DOHH2 (cell line): ENCODE measurements around the gene GNG4.

Experiments used
- H3F3A ChIP-seq: fragments of 200-600 bp; sonication (generic), shearing (Covaris generic); 2 replicates; pipeline ENCODE4 v1.6.0; 2016; ENCODE audit warnings: antibody characterized with exemption, mild to moderate bottlenecking; ENCODE audit not compliant: control insufficient read depth, insufficient read depth
- H3K27ac ChIP-seq: fragments of 200-600 bp; sonication (generic); 2 replicates; pipeline ENCODE4 v1.5.1; 2014; ENCODE audit warnings: low read depth, mild to moderate bottlenecking, low read length, moderate library complexity
- H3K27me3 ChIP-seq: fragments of 200-600 bp; sonication (generic); 2 replicates; pipeline ENCODE4 v1.6.1; 2014; ENCODE audit warnings: mild to moderate bottlenecking, low read length, mixed read lengths; ENCODE audit not compliant: control insufficient read depth
- H3K36me3 ChIP-seq: fragments of 200-600 bp; sonication (generic); 2 replicates; pipeline ENCODE4 v1.6.1; 2014; ENCODE audit warnings: mild to moderate bottlenecking, low read length, moderate library complexity, mixed read lengths; ENCODE audit not compliant: control insufficient read depth
- H3K4me1 ChIP-seq: fragments of 200-600 bp; sonication (generic); 2 replicates; pipeline ENCODE4 v1.6.1; 2014; ENCODE audit warnings: mild to moderate bottlenecking, low read length, mixed read lengths; ENCODE audit not compliant: control insufficient read depth
- H3K4me2 ChIP-seq: fragments of 200-600 bp; sonication (generic); 2 replicates; pipeline ENCODE4 v1.6.0; 2014; ENCODE audit warnings: mild to moderate bottlenecking, low read length, moderate library complexity
- H3K4me3 ChIP-seq: fragments of 200-600 bp; sonication (generic); 2 replicates; pipeline ENCODE4 v1.5.1; 2014; ENCODE audit warnings: mild to moderate bottlenecking, low read length, mixed read lengths
- H3K79me2 ChIP-seq: fragments of 200-600 bp; sonication (generic); 2 replicates; pipeline ENCODE4 v1.6.1; 2014; ENCODE audit warnings: mild to moderate bottlenecking, low read length, mixed read lengths; ENCODE audit not compliant: control insufficient read depth
- H3K9me2 ChIP-seq: fragments of 200-600 bp; sonication (generic); replicated peaks from 2 replicates; pipeline ENCODE4 v1.6.1; 2014; ENCODE audit warnings: mild to moderate bottlenecking, low read length, mixed read lengths; ENCODE audit not compliant: control insufficient read depth
- H3K9me3 ChIP-seq: fragments of 200-600 bp; sonication (generic); 2 replicates; pipeline ENCODE4 v1.6.1; 2014; ENCODE audit warnings: antibody characterized with exemption, low read length, mixed read lengths; ENCODE audit not compliant: control insufficient read depth, insufficient read depth
- H4K20me1 ChIP-seq: fragments of 200-600 bp; sonication (generic); 2 replicates; pipeline ENCODE4 v1.6.0; 2014; ENCODE audit warnings: low read depth, mild to moderate bottlenecking, antibody characterized with exemption, low read length, moderate library complexity; ENCODE audit not compliant: control insufficient read depth, insufficient read depth
- CTCF ChIP-seq: fragments of 200-600 bp; sonication (generic); IDR thresholded peaks from one replicate; pipeline ENCODE4 v1.5.1; 2014; ENCODE audit warnings: antibody characterized with exemption, mild to moderate bottlenecking, low read depth, low read length; ENCODE audit not compliant: poor library complexity, severe bottlenecking
- EZH2phosphoT487 ChIP-seq: fragments of 200-600 bp; sonication (generic); IDR thresholded peaks from 2 replicates; pipeline ENCODE4 v1.6.1; 2017; ENCODE audit warnings: borderline replicate concordance, mild to moderate bottlenecking, antibody characterized with exemption, low read length, moderate library complexity, mixed read lengths

The GNG4 gene

GRCh38 chr1:235657747-235658526, 8.4 kb upstream of the GNG4 start:
- H3K9me2 ChIP-seq = no peaks in the 10 kb centered on the region
- no peaks in the 10 kb centered on the region for H3K79me2 ChIP-seq
- no peak overlapping the region for H3K27ac ChIP-seq
- no peak overlapping the region for H3K4me3 ChIP-seq
- no peak overlapping the region for H3K4me2 ChIP-seq
- H3K9me3 ChIP-seq = no peaks in the 10 kb centered on the region
- H3K4me1 ChIP-seq = no peaks in the 10 kb centered on the region
- no peaks in the 10 kb centered on the region for H3F3A ChIP-seq
- TF ChIP-seq EZH2phosphoT487 = no peak
- no peak for TF ChIP-seq CTCF
- no peaks in the 10 kb centered on the region for H3K36me3 ChIP-seq
- no peaks in the 10 kb centered on the region for H3K27me3 ChIP-seq
- no peaks in the 10 kb centered on the region for H4K20me1 ChIP-seq

GRCh38 chr1:235657269-235657668, 7.7 kb upstream of the GNG4 start:
- H3K36me3 ChIP-seq = no peaks in the 10 kb centered on the region
- H3K79me2 ChIP-seq = no peaks in the 10 kb centered on the region
- no peak overlapping the region for H3K4me2 ChIP-seq
- H3K27me3 ChIP-seq = no peaks in the 10 kb centered on the region
- no peak overlapping the region for H3K4me3 ChIP-seq
- H3F3A ChIP-seq = no peaks in the 10 kb centered on the region
- H3K4me1 ChIP-seq = no peaks in the 10 kb centered on the region
- no peaks in the 10 kb centered on the region for H3K9me3 ChIP-seq
- H4K20me1 ChIP-seq = no peaks in the 10 kb centered on the region
- no peak for TF ChIP-seq CTCF
- no peak for TF ChIP-seq EZH2phosphoT487
- no peak overlapping the region for H3K27ac ChIP-seq
- no peaks in the 10 kb centered on the region for H3K9me2 ChIP-seq

GRCh38 chr1:235652364-235652763, 2.8 kb upstream of the GNG4 start:
- Histone ChIP-seq H3K9me2 (no peaks in the 10 kb centered on the region), H3K4me2 (no peak overlapping the region), H3K27me3 (peaks cover 23% of the 10 kb centered on the region), H3K9me3 (no peaks in the 10 kb centered on the region), H3K27ac (no peak overlapping the region), H3K4me3 (no peak overlapping the region), H4K20me1 (no peaks in the 10 kb centered on the region), H3K79me2 (no peaks in the 10 kb centered on the region), H3F3A (no peaks in the 10 kb centered on the region), H3K4me1 (no peaks in the 10 kb centered on the region), H3K36me3 (no peaks in the 10 kb centered on the region)
- TF ChIP-seq CTCF (no peak), EZH2phosphoT487 (no peak)
